ENCODE measurements around the gene PGM5. TPM values are rescaled to one million over a fixed set of nuclear protein-coding genes. Genes with fewer than 3 reads are reported as not detected.
"Not testable (repeated sequence)": the region's sequence is repeated elsewhere in the genome, so short reads cannot be mapped to it uniquely, and the experiment has no call there.

PGM5 gene
- total RNA-seq = 0.79 and 1.2 TPM in 2 replicates

- H3K4me3 ChIP-seq (ENCODE audit: low read depth, low read length) = peak within 1 kb of the TSS; percentile 41
- not testable (repeated sequence) for DNase-seq (ENCODE audit: low read depth); H3K27me3 ChIP-seq (ENCODE audit: control insufficient read depth, insufficient read depth, low read length); H3K36me3 ChIP-seq (ENCODE audit: control insufficient read depth, insufficient read depth, low read length)
Measured at GRCh38 chr9:68356380-68357118, at the start of gene PGM5. PGM5 (plus strand) TSS chr9:68356611; CDS start chr9:68357128, 517 bp downstream.

GRCh38 chr9:68307127-68307526 lies 49.3 kb upstream of the PGM5 start:
- not testable (repeated sequence) for DNase-seq (ENCODE audit: low read depth); H3K4me3 ChIP-seq (ENCODE audit: low read depth, low read length); H3K27me3 ChIP-seq (ENCODE audit: control insufficient read depth, insufficient read depth, low read length); H3K36me3 ChIP-seq (ENCODE audit: control insufficient read depth, insufficient read depth, low read length)

GRCh38 chr9:68307654-68308053 lies 48.8 kb upstream of the PGM5 start:
- not testable (repeated sequence) for H3K36me3 ChIP-seq (ENCODE audit: control insufficient read depth, insufficient read depth, low read length); DNase-seq (ENCODE audit: low read depth); H3K27me3 ChIP-seq (ENCODE audit: control insufficient read depth, insufficient read depth, low read length); H3K4me3 ChIP-seq (ENCODE audit: low read depth, low read length)

- not testable (repeated sequence) for H3K27me3 ChIP-seq (ENCODE audit: control insufficient read depth, insufficient read depth, low read length); H3K36me3 ChIP-seq (ENCODE audit: control insufficient read depth, insufficient read depth, low read length); H3K4me3 ChIP-seq (ENCODE audit: low read depth, low read length); DNase-seq (ENCODE audit: low read depth)
Measured at GRCh38 chr9:68311208-68311607, 45.2 kb upstream of the PGM5 start.

GRCh38 chr9:68318209-68318608 lies 38.2 kb upstream of the PGM5 start:
- not testable (repeated sequence) for H3K27me3 ChIP-seq (ENCODE audit: control insufficient read depth, insufficient read depth, low read length); H3K4me3 ChIP-seq (ENCODE audit: low read depth, low read length); H3K36me3 ChIP-seq (ENCODE audit: control insufficient read depth, insufficient read depth, low read length); DNase-seq (ENCODE audit: low read depth)

GRCh38 chr9:68323749-68324148 lies 32.7 kb upstream of the PGM5 start:
- not testable (repeated sequence) for H3K27me3 ChIP-seq (ENCODE audit: control insufficient read depth, insufficient read depth, low read length); DNase-seq (ENCODE audit: low read depth); H3K36me3 ChIP-seq (ENCODE audit: control insufficient read depth, insufficient read depth, low read length); H3K4me3 ChIP-seq (ENCODE audit: low read depth, low read length)

- not testable (repeated sequence) for DNase-seq (ENCODE audit: low read depth); H3K36me3 ChIP-seq (ENCODE audit: control insufficient read depth, insufficient read depth, low read length); H3K4me3 ChIP-seq (ENCODE audit: low read depth, low read length); H3K27me3 ChIP-seq (ENCODE audit: control insufficient read depth, insufficient read depth, low read length)
Measured at GRCh38 chr9:68324518-68324917, 31.9 kb upstream of the PGM5 start.

GRCh38 chr9:68329106-68329505 lies 27.3 kb upstream of the PGM5 start:
- not testable (repeated sequence) for DNase-seq (ENCODE audit: low read depth); H3K27me3 ChIP-seq (ENCODE audit: control insufficient read depth, insufficient read depth, low read length); H3K4me3 ChIP-seq (ENCODE audit: low read depth, low read length); H3K36me3 ChIP-seq (ENCODE audit: control insufficient read depth, insufficient read depth, low read length)

GRCh38 chr9:68330531-68331173 lies 25.8 kb upstream of the PGM5 start:
- H3K27me3 ChIP-seq (ENCODE audit: control insufficient read depth, insufficient read depth, low read length); H3K36me3 ChIP-seq (ENCODE audit: control insufficient read depth, insufficient read depth, low read length); H3K4me3 ChIP-seq (ENCODE audit: low read depth, low read length); DNase-seq (ENCODE audit: low read depth): not testable (repeated sequence)

GRCh38 chr9:68332122-68332521 lies 24.3 kb upstream of the PGM5 start:
- H3K4me3 ChIP-seq (ENCODE audit: low read depth, low read length); H3K27me3 ChIP-seq (ENCODE audit: control insufficient read depth, insufficient read depth, low read length); H3K36me3 ChIP-seq (ENCODE audit: control insufficient read depth, insufficient read depth, low read length); DNase-seq (ENCODE audit: low read depth): not testable (repeated sequence)

- not testable (repeated sequence) for H3K4me3 ChIP-seq (ENCODE audit: low read depth, low read length); DNase-seq (ENCODE audit: low read depth); H3K27me3 ChIP-seq (ENCODE audit: control insufficient read depth, insufficient read depth, low read length); H3K36me3 ChIP-seq (ENCODE audit: control insufficient read depth, insufficient read depth, low read length)
Measured at GRCh38 chr9:68335935-68336334, 20.5 kb upstream of the PGM5 start.

GRCh38 chr9:68336639-68337339 lies 19.6 kb upstream of the PGM5 start:
- not testable (repeated sequence) for H3K27me3 ChIP-seq (ENCODE audit: control insufficient read depth, insufficient read depth, low read length)

GRCh38 chr9:68338000-68338399 lies 18.4 kb upstream of the PGM5 start:
- H3K36me3 ChIP-seq (ENCODE audit: control insufficient read depth, insufficient read depth, low read length); H3K4me3 ChIP-seq (ENCODE audit: low read depth, low read length); DNase-seq (ENCODE audit: low read depth); H3K27me3 ChIP-seq (ENCODE audit: control insufficient read depth, insufficient read depth, low read length): not testable (repeated sequence)

More at GRCh38 chr9:68336639-68337339, 19.6 kb upstream of the PGM5 start:
- DNase-seq (ENCODE audit: low read depth); H3K4me3 ChIP-seq (ENCODE audit: low read depth, low read length); H3K36me3 ChIP-seq (ENCODE audit: control insufficient read depth, insufficient read depth, low read length): not testable (repeated sequence)

GRCh38 chr9:68342265-68343025 lies 14.0 kb upstream of the PGM5 start:
- not testable (repeated sequence) for H3K36me3 ChIP-seq (ENCODE audit: control insufficient read depth, insufficient read depth, low read length); DNase-seq (ENCODE audit: low read depth); H3K27me3 ChIP-seq (ENCODE audit: control insufficient read depth, insufficient read depth, low read length); H3K4me3 ChIP-seq (ENCODE audit: low read depth, low read length)

All from kidney epithelial cell (primary cell).